ENCODE results near the gene ZPBP. TPM values are rescaled to one million over a fixed set of nuclear protein-coding genes. Genes with fewer than 3 reads are reported as not detected.
"Not testable (repeated sequence)": the region's sequence is repeated elsewhere in the genome, so short reads cannot be mapped to it uniquely, and the experiment has no call there.

Gene ZPBP
- total RNA-seq, 1 donor from 2014 or later: not detected

GRCh38 chr7:50068850-50069551 is 24.0 kb downstream of the ZPBP start:
- peaks cover 8% of the 10 kb centered on the region for H3K4me1 ChIP-seq
- ATAC-seq (peak; percentile 76), DNase-seq (no peak)
- no peaks in the 10 kb centered on the region for H3K36me3 ChIP-seq
- H3K9me3 ChIP-seq: no peaks in the 10 kb centered on the region
- no peaks in the 10 kb centered on the region for H3K27me3 ChIP-seq
- H3K4me3 ChIP-seq: peak overlapping the region; percentile 60
- intact Hi-C loops (cut with DNase I): no loop called here
- H3K27ac ChIP-seq: peak overlapping the region; percentile 76
- TF ChIP-seq, protein P1, sequence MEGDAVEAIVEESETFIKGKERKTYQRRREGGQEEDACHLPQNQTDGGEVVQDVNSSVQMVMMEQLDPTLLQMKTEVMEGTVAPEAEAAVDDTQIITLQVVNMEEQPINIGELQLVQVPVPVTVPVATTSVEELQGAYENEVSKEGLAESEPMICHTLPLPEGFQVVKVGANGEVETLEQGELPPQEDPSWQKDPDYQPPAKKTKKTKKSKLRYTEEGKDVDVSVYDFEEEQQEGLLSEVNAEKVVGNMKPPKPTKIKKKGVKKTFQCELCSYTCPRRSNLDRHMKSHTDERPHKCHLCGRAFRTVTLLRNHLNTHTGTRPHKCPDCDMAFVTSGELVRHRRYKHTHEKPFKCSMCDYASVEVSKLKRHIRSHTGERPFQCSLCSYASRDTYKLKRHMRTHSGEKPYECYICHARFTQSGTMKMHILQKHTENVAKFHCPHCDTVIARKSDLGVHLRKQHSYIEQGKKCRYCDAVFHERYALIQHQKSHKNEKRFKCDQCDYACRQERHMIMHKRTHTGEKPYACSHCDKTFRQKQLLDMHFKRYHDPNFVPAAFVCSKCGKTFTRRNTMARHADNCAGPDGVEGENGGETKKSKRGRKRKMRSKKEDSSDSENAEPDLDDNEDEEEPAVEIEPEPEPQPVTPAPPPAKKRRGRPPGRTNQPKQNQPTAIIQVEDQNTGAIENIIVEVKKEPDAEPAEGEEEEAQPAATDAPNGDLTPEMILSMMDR (IDR thresholded peaks at IDR 0.05): no peak

GRCh38 chr7:50068026-50068425 is 25.0 kb downstream of the ZPBP start:
- Histone ChIP-seq H3K27ac (no peak overlapping the region), H3K4me1 (peaks cover 8% of the 10 kb centered on the region)
- DNase-seq: no peak

GRCh38 chr7:50062951-50063350 is 30.1 kb downstream of the ZPBP start:
- Histone ChIP-seq H3K4me3 (no peak overlapping the region), H3K4me1 (no peaks in the 10 kb centered on the region), H3K27me3 (no peaks in the 10 kb centered on the region), H3K36me3 (no peaks in the 10 kb centered on the region), H3K9me3 (no peaks in the 10 kb centered on the region), H3K27ac (no peak overlapping the region)
- TF ChIP-seq, protein P1 (IDR thresholded peaks at IDR 0.05): no peak
- DNase-seq (no peak), ATAC-seq (no peak)
- intact Hi-C loops (cut with DNase I): no loop called here

More at GRCh38 chr7:50068026-50068425, 25.0 kb downstream of the ZPBP start:
- Histone ChIP-seq H3K27me3 (no peaks in the 10 kb centered on the region), H3K36me3 (no peaks in the 10 kb centered on the region), H3K9me3 (no peaks in the 10 kb centered on the region), H3K4me3 (no peak overlapping the region)
- intact Hi-C loops (cut with DNase I): no loop called here
- TF ChIP-seq, protein P1 (IDR thresholded peaks at IDR 0.05): peak; percentile 35
- peak; percentile 65 for ATAC-seq

GRCh38 chr7:50056131-50056530 is 36.9 kb downstream of the ZPBP start:
- TF ChIP-seq, protein P1 (IDR thresholded peaks at IDR 0.05): no peak
- DNase-seq (no peak), ATAC-seq (no peak)
- intact Hi-C loops (cut with DNase I): no loop called here
- Histone ChIP-seq H3K27me3 (peaks cover 8% of the 10 kb centered on the region), H3K4me3 (no peak overlapping the region), H3K27ac (no peak overlapping the region), H3K4me1 (no peaks in the 10 kb centered on the region), H3K9me3 (no peaks in the 10 kb centered on the region), H3K36me3 (no peaks in the 10 kb centered on the region)

DNA sequence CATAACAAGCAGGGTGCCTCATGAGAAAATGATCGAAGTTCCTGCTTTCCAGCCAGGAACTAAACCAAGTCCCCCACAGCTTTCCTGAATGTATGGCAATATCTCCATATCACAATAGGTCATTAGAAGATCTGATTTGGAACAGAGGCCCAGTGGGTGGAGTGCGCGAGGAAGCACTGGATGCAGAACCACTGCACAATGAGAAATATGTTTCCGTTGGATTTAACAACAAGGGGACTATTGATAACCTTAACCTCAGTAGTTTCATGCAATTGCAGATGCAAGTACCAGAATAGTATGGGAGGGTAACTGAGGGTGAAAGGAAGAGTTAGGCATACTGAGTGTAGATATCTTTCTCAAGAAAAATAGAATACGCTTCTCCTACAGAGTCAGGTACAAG is 45.3 kb downstream of the ZPBP start:
- TF ChIP-seq, protein P1 (IDR thresholded peaks at IDR 0.05): no peak
- intact Hi-C loops (cut with DNase I): no loop called here
- Histone ChIP-seq H3K9me3 (no peaks in the 10 kb centered on the region), H3K4me1 (no peaks in the 10 kb centered on the region), H3K27ac (no peak overlapping the region), H3K27me3 (no peaks in the 10 kb centered on the region), H3K36me3 (no peaks in the 10 kb centered on the region), H3K4me3 (no peak overlapping the region)
- ATAC-seq (no peak), DNase-seq (no peak)

DNA sequence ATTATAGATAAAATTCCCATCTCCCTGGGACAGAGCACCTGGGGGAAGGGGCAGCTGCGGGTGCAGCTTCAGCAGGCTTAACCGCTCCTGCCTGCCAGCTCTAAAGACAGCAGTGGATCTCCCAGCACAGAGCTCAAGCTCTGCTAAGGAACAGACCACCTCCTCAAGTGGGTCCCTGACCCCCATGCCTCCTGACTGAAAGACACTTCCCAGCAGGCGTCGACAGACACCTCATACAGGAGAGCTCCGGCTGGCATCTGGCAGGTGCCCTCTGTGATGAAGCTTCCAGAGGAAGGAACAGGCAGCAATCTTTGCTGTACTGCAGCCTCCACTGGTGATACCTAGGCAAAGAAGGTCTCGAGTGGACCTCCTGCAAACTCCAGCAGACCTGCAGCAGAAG is 51.9 kb downstream of the ZPBP start:
- H3K9me3 ChIP-seq; H3K27ac ChIP-seq; DNase-seq; H3K4me3 ChIP-seq; H3K36me3 ChIP-seq; ATAC-seq; intact Hi-C loops (cut with DNase I); H3K4me1 ChIP-seq; H3K27me3 ChIP-seq: not testable (repeated sequence)

Measured in upper lobe of right lung (tissue), 1 donor.